Keratinocyte (primary cell): ENCODE measurements around the gene VASP. TPM values are rescaled to one million over a fixed set of nuclear protein-coding genes. Genes with fewer than 3 reads are reported as not detected.

Source experiments
- DNase-seq: peaks from one replicate; pipeline ENCODE4 v3.0.0-alpha.2; 2011; ENCODE audit warnings: low read depth, missing footprints, low spot score
- FAIRE-seq: peaks from 2 replicates; lab custom pipeline; 2011; peaks lifted over from hg19 to GRCh38; lab: Jason Lieb, UNC
- H2AFZ ChIP-seq: 2 replicates; pipeline ENCODE4 v1.6.0; 2012; ENCODE audit warnings: low read length, control low read depth, inconsistent platforms; ENCODE audit not compliant: control insufficient read depth
- H3K27ac ChIP-seq: 2 replicates; pipeline ENCODE4 v1.5.1; 2011; ENCODE audit warnings: low read length; ENCODE audit not compliant: control insufficient read depth, insufficient read depth
- H3K27me3 ChIP-seq: 3 replicates; pipeline ENCODE4 v1.6.0; 2011; ENCODE audit warnings: low read length; ENCODE audit not compliant: control insufficient read depth, insufficient read depth; ENCODE audit errors: extremely low read depth
- H3K36me3 ChIP-seq, 2 experiments: 2 replicates in 1 of 2; 3 replicates in 1 of 2; pipeline ENCODE4 v1.5.1; 2011; ENCODE audit warnings: low read length in 2 of 2, mild to moderate bottlenecking in 1 of 2; ENCODE audit not compliant: control insufficient read depth in 2 of 2, insufficient read depth in 2 of 2; ENCODE audit errors: extremely low read depth in 1 of 2
- H3K4me1 ChIP-seq: 3 replicates; pipeline ENCODE4 v1.5.1; 2011; ENCODE audit warnings: low read length; ENCODE audit not compliant: control insufficient read depth, insufficient read depth; ENCODE audit errors: extremely low read depth
- H3K4me2 ChIP-seq: 3 replicates; pipeline ENCODE4 v1.6.0; 2011; ENCODE audit warnings: low read depth, low read length; ENCODE audit not compliant: control insufficient read depth, insufficient read depth; ENCODE audit errors: extremely low read depth
- H3K4me3 ChIP-seq, 3 experiments: fragments of 200-600 bp in 1 of 3; sonication (generic) in 1 of 3; 2 replicates in 2 of 3; 3 replicates in 1 of 3; pipeline ENCODE4 v1.5.1; 2011 to 2016; ENCODE audit warnings: low read length in 3 of 3, mild to moderate bottlenecking in 3 of 3, control low read depth in 2 of 3, inconsistent platforms in 1 of 3, low read depth in 1 of 3, mixed read lengths in 1 of 3, mixed run types in 1 of 3, moderate library complexity in 1 of 3; ENCODE audit not compliant: control insufficient read depth in 2 of 3, insufficient read depth in 2 of 3; ENCODE audit errors: extremely low read depth in 1 of 3
- H3K79me2 ChIP-seq: 2 replicates; pipeline ENCODE4 v1.6.0; 2012; ENCODE audit warnings: low read length; ENCODE audit not compliant: control insufficient read depth, insufficient read depth
- H3K9ac ChIP-seq: 3 replicates; pipeline ENCODE4 v1.6.0; 2011; ENCODE audit warnings: low read length; ENCODE audit not compliant: control insufficient read depth, insufficient read depth; ENCODE audit errors: extremely low read depth
- H3K9me1 ChIP-seq: 3 replicates; pipeline ENCODE4 v1.6.0; 2011; ENCODE audit warnings: low read length; ENCODE audit not compliant: control insufficient read depth, insufficient read depth; ENCODE audit errors: extremely low read depth
- H3K9me3 ChIP-seq: 2 replicates; pipeline ENCODE4 v1.5.1; 2012; ENCODE audit warnings: low read depth, low read length; ENCODE audit not compliant: control insufficient read depth
- H4K20me1 ChIP-seq: 3 replicates; pipeline ENCODE4 v1.6.0; 2011; ENCODE audit warnings: low read length; ENCODE audit not compliant: control insufficient read depth, insufficient read depth; ENCODE audit errors: extremely low read depth
- CTCF ChIP-seq, 3 experiments: IDR thresholded peaks in 1 of 3; conservative IDR thresholded peaks in 1 of 3; optimal IDR thresholded peaks in 1 of 3; 2 replicates in 2 of 3; 3 replicates in 1 of 3; pipeline versions ENCODE3 to v1.5.1; 2011; ENCODE audit warnings: low read length in 3 of 3, mild to moderate bottlenecking in 3 of 3, moderate library complexity in 2 of 3, control low read depth in 1 of 3, inconsistent platforms in 1 of 3; ENCODE audit not compliant: insufficient read depth in 2 of 3; ENCODE audit errors: extremely low read depth in 1 of 3
- EZH2 ChIP-seq: IDR thresholded peaks from one replicate; pipeline ENCODE4 v1.6.1; 2012; ENCODE audit warnings: inconsistent platforms, mild to moderate bottlenecking, low read length, moderate library complexity
- dilution Hi-C: fragments of 300-500 bp; cut with MboI; formaldehyde crosslinking; loops from one replicate; pipeline ENCODE4 v1.7.0; 2020; ENCODE audit warnings: low sequenced_read_pairs; ENCODE audit not compliant: extremely low pct_ligation_motif_present
- polyA plus RNA-seq, 5 experiments: library from polyadenylated mRNA; depleted of rRNA in 3 of 5; stranded (reverse) in 3 of 5; stranded (forward) in 1 of 5; unstranded in 1 of 5; fragments of >200 nt; gene quantifications; 1 replicate in 1 of 5; 2 replicates in 3 of 5; 3 replicates in 1 of 5; pipeline versions ENCODE4 v1.2.1 to v1.2.3, GENCODE V29; 2011 to 2012; ENCODE audit warnings: missing spikeins in 2 of 5, low read depth in 1 of 5, low replicate concordance in 1 of 5

Gene VASP
- polyA plus RNA-seq, 1 donor (not counting 4 experiments of a cell fraction or from before 2014, with no cell fraction given), result 99.0 TPM

GRCh38 chr19:45527731-45528130 is 20.5 kb downstream of the VASP start:
- TF ChIP-seq CTCF (optimal IDR thresholded peaks at IDR 0.05 in 1 of 3, IDR thresholded peaks at IDR 0.05 in 1 of 3, conservative IDR thresholded peaks at IDR 0.05 in 1 of 3; ENCODE audit: extremely low read depth in 1 of 3, insufficient read depth in 2 of 3, low read length in 3 of 3) (peak in 1 of 3 experiments; percentile 15), EZH2 (no peak)
- FAIRE-seq, result no peak
- H3K27me3 ChIP-seq, result no peaks in the 10 kb centered on the region
- no peaks in the 10 kb centered on the region for H3K9me1 ChIP-seq
- H3K4me2 ChIP-seq, result peak overlapping the region; percentile 87
- H3K36me3 ChIP-seq, result peaks cover 26 to 33% of the 10 kb centered on the region in 2 experiments
- peak overlapping the region; percentile 56 for H3K9ac ChIP-seq
- H3K4me3 ChIP-seq, result peak overlapping the region in 1 of 3 experiments; percentile 71
- H3K4me1 ChIP-seq, result peaks cover 24% of the 10 kb centered on the region
- H3K9me3 ChIP-seq, result peaks cover 1% of the 10 kb centered on the region
- H3K79me2 ChIP-seq, result no peaks in the 10 kb centered on the region
- no peak for DNase-seq
- dilution Hi-C loops, result no loop called here
- no peak overlapping the region for H2AFZ ChIP-seq
- H4K20me1 ChIP-seq, result no peaks in the 10 kb centered on the region
- peak overlapping the region; percentile 29 for H3K27ac ChIP-seq

GRCh38 chr19:45528149-45528743 is 21.0 kb downstream of the VASP start:
- Histone ChIP-seq H3K9me1 (no peaks in the 10 kb centered on the region), H3K36me3 (peaks cover 24 to 30% of the 10 kb centered on the region in 2 experiments), H3K27me3 (no peaks in the 10 kb centered on the region), H3K4me1 (peaks cover 24% of the 10 kb centered on the region), H3K4me2 (peak overlapping the region; percentile 87), H3K9me3 (peaks cover 1% of the 10 kb centered on the region), H3K79me2 (no peaks in the 10 kb centered on the region), H3K27ac (peak overlapping the region; percentile 29), H3K9ac (peak overlapping the region; percentile 56), H2AFZ (no peak overlapping the region), H3K4me3 (peak overlapping the region; percentile 1 to 71 (median 32)), H4K20me1 (no peaks in the 10 kb centered on the region)
- TF ChIP-seq EZH2 (no peak), CTCF (optimal IDR thresholded peaks at IDR 0.05 in 1 of 3, IDR thresholded peaks at IDR 0.05 in 1 of 3, conservative IDR thresholded peaks at IDR 0.05 in 1 of 3; ENCODE audit: extremely low read depth in 1 of 3, insufficient read depth in 2 of 3, low read length in 3 of 3) (peak in 1 of 3 experiments; percentile 29)
- dilution Hi-C loops, result no loop called here
- peak; percentile 97 for DNase-seq
- peak; percentile 91 for FAIRE-seq
